H7 (cell line): ENCODE data around the gene ZNF184. TPM values are rescaled to one million over a fixed set of nuclear protein-coding genes. Genes with fewer than 3 reads are reported as not detected.

Experiments
- DNase-seq: peaks from one replicate; pipeline ENCODE4 v3.0.0; 2012
- H3K27me3 ChIP-seq: 2 replicates; pipeline ENCODE4 v1.6.0; 2011; ENCODE audit warnings: mild to moderate bottlenecking, low read length; ENCODE audit not compliant: control insufficient read depth, insufficient read depth
- H3K36me3 ChIP-seq: replicated peaks from 2 replicates; pipeline ENCODE4 v1.5.1; 2011; ENCODE audit warnings: low read length; ENCODE audit not compliant: control insufficient read depth, insufficient read depth
- H3K4me3 ChIP-seq: 2 replicates; pipeline ENCODE4 v1.5.1; 2011; ENCODE audit warnings: low read depth, mild to moderate bottlenecking, control low read depth, low read length, moderate library complexity; ENCODE audit not compliant: insufficient read depth
- total RNA-seq: library from RNA; depleted of rRNA; stranded (reverse); fragments of >200 nt; shearing (Covaris generic); gene quantifications from 2 replicates; pipeline ENCODE4 v1.2.3, GENCODE V29; 2014; rRNA removed

ZNF184 gene
- 5.8 and 7.9 TPM in 2 replicates for total RNA-seq

GRCh38 chr6:27472617-27473400 lies at the start of gene ZNF184:
TSS of gene ZNF184 (minus strand) at chr6:27473105. CDS start at chr6:27472294, 811 bp downstream.
- H3K36me3 ChIP-seq: no peaks in the 10 kb centered on the region; the same call in 1 of the 2 replicates
- H3K27me3 ChIP-seq: peaks cover 7% of the 10 kb centered on the region

GRCh38 chr6:27518881-27519795 lies 46.2 kb upstream of the ZNF184 start:
- peak; percentile 80 for DNase-seq
- H3K36me3 ChIP-seq: no peaks in the 10 kb centered on the region
- peak overlapping the region; percentile 75 for H3K4me3 ChIP-seq
- peaks cover 18% of the 10 kb centered on the region for H3K27me3 ChIP-seq

More at GRCh38 chr6:27472617-27473400, at the start of gene ZNF184:
- peak within 1 kb of the TSS; percentile 74 for H3K4me3 ChIP-seq
- DNase-seq: peak; percentile 95

DNA sequence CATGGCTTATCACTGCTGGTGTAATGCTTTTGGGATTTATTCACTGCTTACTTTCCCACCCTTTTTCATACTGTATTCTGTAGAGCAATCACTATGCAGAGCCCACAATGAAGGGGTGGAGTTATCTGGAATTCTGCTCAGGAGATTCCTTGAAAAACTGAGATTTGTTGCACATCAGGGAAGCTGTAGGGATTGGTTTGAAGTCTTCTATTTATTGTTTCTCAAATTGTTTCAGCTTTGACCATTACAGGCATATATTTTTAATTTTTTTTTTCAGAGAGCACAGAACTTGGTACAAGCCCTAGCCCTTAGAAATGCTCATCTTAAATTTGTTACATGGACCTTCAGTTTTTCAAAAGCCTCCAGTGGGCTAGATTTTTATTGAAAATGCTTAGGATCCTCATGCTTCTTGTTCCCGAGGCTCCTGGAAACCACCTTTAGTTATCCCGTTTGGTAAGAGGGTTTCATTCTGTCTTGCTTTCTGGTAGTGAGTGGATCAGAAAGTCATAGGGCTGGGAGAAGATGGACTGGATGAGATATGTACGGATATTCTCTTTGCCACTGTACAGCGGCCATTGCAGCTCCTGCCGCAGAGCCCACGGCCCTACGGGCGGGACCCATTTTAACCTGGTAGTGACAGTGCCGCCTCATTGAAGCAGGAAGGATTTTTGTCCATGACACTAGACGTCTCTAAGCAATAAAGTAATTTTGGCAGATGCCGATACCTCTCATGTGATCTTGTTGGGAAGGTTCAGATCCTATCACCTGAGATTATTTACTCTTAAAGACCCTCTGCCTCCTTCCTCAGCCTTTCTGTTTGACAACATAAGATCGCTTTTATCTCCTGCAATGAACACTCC lies 45.3 kb upstream of the ZNF184 start:
- Histone ChIP-seq H3K36me3 (no peaks in the 10 kb centered on the region), H3K27me3 (peaks cover 20% of the 10 kb centered on the region), H3K4me3 (peak overlapping the region; percentile 75)
- no peak for DNase-seq

DNA sequence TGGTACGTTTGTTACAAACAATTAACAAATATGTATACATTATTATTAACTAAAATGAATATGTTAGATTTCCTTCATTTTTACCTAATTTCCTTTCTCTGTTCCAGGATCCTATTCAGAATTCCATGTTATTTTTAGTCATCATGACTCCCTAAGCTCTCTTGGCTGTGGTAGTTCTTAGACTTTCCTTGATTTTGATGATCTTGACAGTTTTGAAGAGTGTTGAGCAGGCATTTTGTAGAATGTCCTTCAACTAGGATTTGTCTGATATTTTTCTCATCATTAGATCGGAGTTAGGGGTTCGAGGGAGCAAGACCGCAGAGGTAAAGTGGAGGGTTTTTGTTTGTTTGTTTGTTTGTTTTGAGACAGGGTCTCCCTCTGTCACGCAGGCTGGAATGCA lies 44.3 kb upstream of the ZNF184 start:
- Histone ChIP-seq H3K4me3 (no peak overlapping the region), H3K36me3 (no peaks in the 10 kb centered on the region), H3K27me3 (peaks cover 20% of the 10 kb centered on the region)
- DNase-seq: no peak

GRCh38 chr6:27514906-27515495 lies 42.1 kb upstream of the ZNF184 start:
- peak overlapping the region; percentile 17; the same call in 1 of the 2 replicates for H3K4me3 ChIP-seq
- no peaks in the 10 kb centered on the region for H3K36me3 ChIP-seq
- peaks cover 20% of the 10 kb centered on the region for H3K27me3 ChIP-seq
- no peak for DNase-seq

DNA sequence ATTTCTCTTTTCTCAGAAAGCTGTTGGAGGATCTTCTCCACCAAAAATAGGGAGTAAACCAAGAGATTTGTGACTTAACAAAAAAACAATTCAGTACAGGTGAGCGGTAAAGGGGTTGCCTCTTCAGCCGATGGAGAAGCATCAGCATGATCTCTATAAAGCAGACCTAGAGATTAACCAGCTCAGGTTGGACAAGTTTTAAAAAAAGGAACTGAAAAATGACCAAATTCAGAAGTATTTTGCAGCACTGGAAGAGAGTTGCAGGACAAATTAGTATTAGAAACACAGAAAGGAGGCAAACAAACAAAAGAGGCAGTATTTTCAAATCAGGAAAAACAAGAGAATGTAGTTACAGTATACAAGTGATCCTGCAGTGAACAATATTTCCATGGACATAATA lies 39.6 kb upstream of the ZNF184 start:
- H3K4me3 ChIP-seq: no peak overlapping the region
- H3K27me3 ChIP-seq: peaks cover 17% of the 10 kb centered on the region
- H3K36me3 ChIP-seq: no peaks in the 10 kb centered on the region
- no peak for DNase-seq

DNA sequence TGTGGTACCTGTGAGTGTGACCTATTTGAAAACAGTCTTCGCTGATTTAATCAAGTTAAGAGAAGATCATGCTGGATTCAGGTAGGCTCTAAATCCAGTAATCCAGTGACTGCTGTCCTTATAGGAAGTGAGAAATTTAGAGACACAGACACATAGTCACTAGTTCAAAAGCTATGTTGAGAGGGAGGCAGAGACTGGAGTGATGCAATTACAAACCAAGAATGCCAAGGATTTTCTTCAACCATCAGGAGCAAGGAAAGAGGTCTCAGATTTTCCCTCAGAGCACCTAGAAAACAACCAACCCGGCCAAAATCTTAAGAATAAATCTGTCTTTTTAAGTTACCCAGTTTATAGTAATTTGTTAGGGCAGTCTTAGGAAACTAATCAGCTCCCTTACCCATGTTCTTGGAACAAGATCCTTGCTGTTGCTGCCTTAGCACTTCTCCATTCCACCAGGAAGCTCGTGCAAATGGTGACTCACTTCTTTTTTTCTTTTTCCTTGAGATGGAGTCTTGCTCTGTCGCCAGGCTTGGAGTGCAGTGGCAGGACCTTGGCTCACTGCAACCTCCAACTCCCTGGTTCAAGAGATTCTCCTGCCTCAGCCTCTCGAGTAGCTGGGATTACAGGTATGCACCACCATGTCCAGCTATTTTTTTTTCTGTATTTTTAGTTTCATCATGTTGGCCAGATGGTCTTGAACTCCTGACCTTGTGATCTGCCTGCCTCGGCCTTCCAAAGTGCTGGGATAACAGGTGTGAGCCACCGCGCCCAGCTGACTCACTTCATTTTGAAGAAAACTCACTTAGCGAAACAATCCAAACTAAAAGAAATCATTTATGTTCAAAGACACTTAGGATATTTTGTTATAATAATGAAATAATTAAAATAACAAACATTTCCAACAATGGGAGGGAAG lies 34.4 kb upstream of the ZNF184 start:
- no peaks in the 10 kb centered on the region for H3K36me3 ChIP-seq
- no peaks in the 10 kb centered on the region for H3K27me3 ChIP-seq
- no peak overlapping the region for H3K4me3 ChIP-seq
- DNase-seq: no peak

DNA sequence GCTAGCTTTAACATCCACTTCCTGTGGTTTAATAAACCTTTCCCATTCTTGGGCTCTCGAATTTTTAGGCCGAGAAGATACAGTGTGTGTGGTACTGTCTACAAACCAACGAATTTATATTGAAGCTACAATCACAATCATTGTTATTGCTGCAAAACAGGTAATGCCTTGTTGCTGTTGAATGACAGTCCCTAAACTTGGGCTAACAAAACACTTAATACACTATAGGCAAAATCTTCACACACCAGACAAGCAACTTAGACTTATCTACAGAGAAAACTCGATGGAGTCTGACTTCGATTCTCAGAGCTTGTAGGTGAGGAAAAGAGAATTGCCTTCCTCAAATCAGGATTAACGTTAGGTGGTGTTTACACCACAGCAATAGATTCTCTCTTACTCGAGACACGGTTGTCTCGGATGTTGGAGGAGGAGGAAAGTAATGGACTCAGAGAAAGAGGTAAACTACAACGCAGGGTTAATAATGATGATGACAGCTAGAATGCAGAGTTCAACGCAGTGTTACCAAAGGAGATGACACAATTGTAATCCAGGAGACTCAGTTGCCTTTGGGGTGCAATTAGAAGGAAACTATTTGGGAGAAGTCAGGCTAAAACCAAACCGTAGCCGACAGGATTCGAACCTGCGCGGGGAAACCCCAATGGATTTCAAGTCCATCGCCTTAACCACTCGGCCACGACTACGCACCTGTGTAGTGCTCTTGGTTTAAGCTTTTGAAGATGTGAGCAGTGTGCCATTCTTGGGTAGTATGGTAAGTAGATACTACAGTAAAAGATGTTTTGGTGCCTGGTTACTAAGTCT lies 32.5 kb upstream of the ZNF184 start:
- no peaks in the 10 kb centered on the region; the same call in 1 of the 2 replicates for H3K27me3 ChIP-seq
- H3K36me3 ChIP-seq: no peaks in the 10 kb centered on the region
- no peak overlapping the region for H3K4me3 ChIP-seq
- DNase-seq: peak; percentile 43

- DNase-seq: no peak
- no peaks in the 10 kb centered on the region for H3K36me3 ChIP-seq
- peak overlapping the region; percentile 82 for H3K4me3 ChIP-seq
- no peaks in the 10 kb centered on the region; the same call in 1 of the 2 replicates for H3K27me3 ChIP-seq
Measured at GRCh38 chr6:27503436-27504030, 30.6 kb upstream of the ZNF184 start.

- no peak for DNase-seq
- Histone ChIP-seq H3K4me3 (peak overlapping the region; percentile 82), H3K27me3 (no peaks in the 10 kb centered on the region; the same call in 1 of the 2 replicates), H3K36me3 (no peaks in the 10 kb centered on the region)
Measured at GRCh38 chr6:27502508-27503435, 29.9 kb upstream of the ZNF184 start.

DNA sequence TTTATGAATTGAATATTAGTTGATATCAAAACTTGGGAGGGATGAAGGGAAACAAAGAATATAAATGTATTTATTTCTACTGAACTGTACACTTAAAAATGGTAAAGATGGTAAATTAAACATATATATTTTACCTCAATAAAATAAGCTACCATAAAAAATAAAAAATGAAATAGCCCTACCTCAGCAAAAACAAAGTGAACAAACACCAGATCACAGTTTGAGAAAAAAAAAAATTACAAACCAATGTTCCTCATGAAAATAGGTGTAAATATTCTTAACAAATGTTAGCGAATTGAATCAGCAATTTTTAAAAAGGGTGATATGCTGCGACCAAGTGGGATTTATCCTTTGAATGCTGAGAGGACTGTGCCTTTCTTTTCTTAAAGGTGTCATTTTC lies 28.3 kb upstream of the ZNF184 start:
- Histone ChIP-seq H3K36me3 (no peaks in the 10 kb centered on the region), H3K4me3 (no peak overlapping the region), H3K27me3 (no peaks in the 10 kb centered on the region; the same call in 1 of the 2 replicates)
- DNase-seq: no peak
